GM12873 (cell line): Measurements from ENCODE around the gene TTLL5.

Experiments used
- CTCF ChIP-seq: IDR thresholded peaks from 2 replicates; pipeline ENCODE4 v1.5.1; 2012; ENCODE audit warnings: low read depth, mild to moderate bottlenecking, moderate library complexity, low read length, control low read depth; ENCODE audit not compliant: insufficient read depth; ENCODE audit errors: missing control alignments

TTLL5 gene

GRCh38 chr14:75979648-75980565, 318.9 kb downstream of the TTLL5 start:
- no peak for TF ChIP-seq CTCF

GRCh38 chr14:75980856-75981255, 319.8 kb downstream of the TTLL5 start:
- TF ChIP-seq CTCF, result no peak

- TF ChIP-seq CTCF, result no peak
These were observed 320.6 kb downstream of the TTLL5 start, which contains the start of gene TGFB3 for GRCh38 chr14:75981426-75982265. TGFB3 (minus strand) TSS chr14:75981995; CDS start chr14:75980893, 1,102 bp downstream.

- peak; percentile 69 for TF ChIP-seq CTCF
These were observed 321.4 kb downstream of the TTLL5 start for GRCh38 chr14:75982266-75983018.

- TF ChIP-seq CTCF, result no peak
These were observed 321.9 kb downstream of the TTLL5 start for GRCh38 chr14:75983019-75983358.

GRCh38 chr14:75984674-75985073, 323.6 kb downstream of the TTLL5 start:
- no peak for TF ChIP-seq CTCF
